HepG2 (cell line): ENCODE measurements around the gene PSMD12. TPM values are rescaled to one million over a fixed set of nuclear protein-coding genes. Genes with fewer than 3 reads are reported as not detected.

Source experiments
- BHLHE40 ChIP-seq: IDR thresholded peaks from 2 replicates; pipeline ENCODE4 v1.6.1; 2011; ENCODE audit warnings: low read length, improper control_type of control experiment
- HIVEP1 ChIP-seq: sonication (generic); formaldehyde crosslinking; IDR thresholded peaks from 2 replicates; pipeline ENCODE4 v1.4.0; 2020; ENCODE audit warnings: mild to moderate bottlenecking, missing genetic modification reagents
- KDM3A ChIP-seq: IDR thresholded peaks from 2 replicates; pipeline ENCODE4 v1.6.1; 2018; ENCODE audit warnings: low read depth, missing compliant biosample characterization
- NFYB ChIP-seq: sonication (generic); formaldehyde crosslinking; IDR thresholded peaks from 2 replicates; pipeline ENCODE4 v1.4.0; 2020; ENCODE audit warnings: missing genetic modification reagents
- NRL ChIP-seq: sonication (generic); formaldehyde crosslinking; IDR thresholded peaks from 2 replicates; pipeline ENCODE4 v1.5.0; 2020; ENCODE audit warnings: missing genetic modification reagents, mild to moderate bottlenecking, moderate library complexity, borderline replicate concordance
- PHF8 ChIP-seq: sonication (generic); formaldehyde crosslinking; IDR thresholded peaks from 2 replicates; pipeline ENCODE4 v1.5.0; 2020; ENCODE audit warnings: missing genetic modification reagents
- POGZ ChIP-seq: sonication (generic); formaldehyde crosslinking; IDR thresholded peaks from 2 replicates; pipeline ENCODE4 v1.4.0; 2020; ENCODE audit warnings: mild to moderate bottlenecking, missing genetic modification reagents
- SIX4 ChIP-seq: sonication (generic); formaldehyde crosslinking; IDR thresholded peaks from 2 replicates; pipeline ENCODE4 v1.4.0; 2020; ENCODE audit warnings: missing genetic modification reagents
- ZKSCAN5 ChIP-seq: sonication (generic); formaldehyde crosslinking; IDR thresholded peaks from 2 replicates; pipeline ENCODE4 v1.5.1; 2020; ENCODE audit warnings: mild to moderate bottlenecking, missing genetic modification reagents
- ZMYM3 ChIP-seq: sonication (generic); formaldehyde crosslinking; IDR thresholded peaks from 2 replicates; pipeline ENCODE4 v1.5.1; 2020; ENCODE audit warnings: mild to moderate bottlenecking, missing genetic modification reagents
- ZNF124 ChIP-seq: sonication (generic); formaldehyde crosslinking; IDR thresholded peaks from 2 replicates; pipeline ENCODE4 v1.4.0; 2020; ENCODE audit warnings: missing genetic modification reagents
- ZNF136 ChIP-seq: sonication (generic); formaldehyde crosslinking; IDR thresholded peaks from 2 replicates; pipeline ENCODE4 v1.8.1; 2022; ENCODE audit warnings: low read depth, mild to moderate bottlenecking, moderate library complexity, missing genetic modification reagents
- ZNF225 ChIP-seq: sonication (generic); formaldehyde crosslinking; IDR thresholded peaks from 2 replicates; pipeline ENCODE4 v1.4.0; 2020; ENCODE audit warnings: mild to moderate bottlenecking, missing genetic modification reagents
- ZNF331 ChIP-seq: sonication (generic); formaldehyde crosslinking; IDR thresholded peaks from 2 replicates; pipeline ENCODE4 v1.4.0; 2020; ENCODE audit warnings: missing genetic modification reagents
- ZNF547 ChIP-seq: sonication (generic); formaldehyde crosslinking; IDR thresholded peaks from 2 replicates; pipeline ENCODE4 v1.5.1; 2020; ENCODE audit warnings: mild to moderate bottlenecking, missing genetic modification reagents
- ZNF572 ChIP-seq: sonication (generic); formaldehyde crosslinking; IDR thresholded peaks from 2 replicates; pipeline ENCODE4 v1.5.1; 2020; ENCODE audit warnings: mild to moderate bottlenecking, missing genetic modification reagents
- ZNF619 ChIP-seq: sonication (generic); formaldehyde crosslinking; IDR thresholded peaks from 2 replicates; pipeline ENCODE4 v1.4.0; 2020; ENCODE audit warnings: mild to moderate bottlenecking, missing genetic modification reagents
- ZNF792 ChIP-seq: IDR thresholded peaks from 2 replicates; pipeline ENCODE4 v1.6.1; 2016
- polyA plus RNA-seq, 8 experiments: library from polyadenylated mRNA; depleted of rRNA in 3 of 8; stranded (reverse) in 7 of 8; unstranded in 1 of 8; fragments of >200 nt; fragmentation: Illumina TruSeq in 4 of 8; extraction: Trizol in 4 of 8; gene quantifications; 2 replicates each; pipeline versions ENCODE4 v1.2.1 to v1.2.3, GENCODE V29; 2011 to 2016; ENCODE audit warnings: low read depth in 4 of 8, missing spikeins in 1 of 8, mixed read lengths in 1 of 8; ENCODE audit not compliant: insufficient read depth in 1 of 8
- total RNA-seq, 5 experiments: library from RNA; depleted of rRNA; stranded (reverse); fragments of >200 nt; fragmentation: Illumina TruSeq; extraction: Trizol; gene quantifications; 2 replicates each; pipeline ENCODE4 v1.2.3, GENCODE V29; 2016; ENCODE audit warnings: low read depth in 1 of 5
- TF ChIP-seq, protein P1 (sequence below): sonication (generic); formaldehyde crosslinking; IDR thresholded peaks from 2 replicates; pipeline ENCODE4 v1.4.0; 2020; ENCODE audit warnings: mild to moderate bottlenecking, missing genetic modification reagents
- TF ChIP-seq, protein P2 (sequence below): IDR thresholded peaks from 2 replicates; pipeline ENCODE4 v1.6.1; 2016; ENCODE audit warnings: missing compliant biosample characterization, missing genetic modification reagents, borderline replicate concordance
- TF ChIP-seq, protein P3 (sequence below): sonication (generic); formaldehyde crosslinking; IDR thresholded peaks from 2 replicates; pipeline ENCODE4 v1.4.0; 2020; ENCODE audit warnings: mild to moderate bottlenecking, missing genetic modification reagents
- TF ChIP-seq, protein P4 (sequence below): sonication (generic); formaldehyde crosslinking; conservative IDR thresholded peaks from 2 replicates; pipeline ENCODE4 v1.4.0; 2020; ENCODE audit warnings: missing genetic modification reagents

Gene PSMD12
- total and polyA plus RNA-seq, 2 of the 13 experiments (the other 11 are each of a cell fraction or from before 2014, with no cell fraction given), result 27.4 to 71.7 TPM

DNA sequence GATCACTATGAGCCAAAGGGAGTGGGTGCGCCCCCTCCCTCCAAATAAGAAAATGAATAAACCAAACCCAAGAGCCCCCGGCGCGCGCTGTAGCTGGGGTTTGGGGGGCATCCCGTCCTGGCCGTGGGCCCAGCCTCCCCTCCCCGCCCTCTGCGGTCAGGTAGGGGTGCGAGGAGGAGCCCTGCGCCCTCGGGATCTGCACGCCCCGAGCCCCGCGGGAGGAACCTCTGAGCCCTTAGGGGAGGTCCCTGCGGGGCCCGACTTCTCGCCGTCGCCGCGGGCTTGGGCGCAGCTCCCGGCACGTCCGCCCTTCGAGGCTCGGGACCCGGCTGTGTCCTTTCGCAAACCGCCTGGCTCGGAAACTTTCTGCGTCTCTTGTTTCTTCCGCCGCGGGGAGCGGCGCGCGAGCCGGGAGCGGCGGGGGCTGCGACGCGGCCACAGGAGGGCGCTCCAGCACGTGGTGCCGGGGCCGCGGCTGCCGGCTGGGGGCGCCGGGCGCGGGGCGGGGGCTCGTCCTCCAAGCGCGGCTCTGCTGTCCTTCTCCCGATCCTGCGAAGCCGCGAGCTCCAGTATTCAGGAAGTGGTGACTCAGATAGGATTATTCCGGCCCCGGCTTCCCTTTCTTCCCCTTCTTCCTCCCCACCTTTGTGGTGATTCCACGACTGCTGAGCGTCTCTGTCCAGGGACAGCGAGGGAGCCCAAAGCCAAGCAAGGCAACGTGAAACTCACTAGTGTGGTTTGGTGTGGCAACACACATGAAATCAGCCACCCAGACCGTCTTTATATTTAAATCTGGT, 12.3 kb upstream of the PSMD12 start (continued):
- TF ChIP-seq ZNF136 (CRISPR knock-in tag) (no peak), ZMYM3 (CRISPR knock-in tag) (no peak), ZNF225 (CRISPR knock-in tag) (0 out of 2 replicates have a peak, but pooled peaks have one; percentile 35), ZNF619 (CRISPR knock-in tag) (no peak), ZNF792 (peak; percentile 46; the same call in 1 of the 2 replicates), NRL (CRISPR knock-in tag) (peak; percentile 85; the same call in 1 of the 2 replicates), ZNF331 (CRISPR knock-in tag) (peak; percentile 70; the same call in 1 of the 2 replicates), HIVEP1 (CRISPR knock-in tag) (peak; percentile 72; the same call in 1 of the 2 replicates), ZNF572 (CRISPR knock-in tag) (0 out of 2 replicates have a peak, but pooled peaks have one; percentile 41), SIX4 (CRISPR knock-in tag) (no peak), ZNF124 (CRISPR knock-in tag) (peak; percentile 74; the same call in 1 of the 2 replicates), ZKSCAN5 (CRISPR knock-in tag) (no peak), BHLHE40 (peak; percentile 74), NFYB (CRISPR knock-in tag) (no peak), PHF8 (CRISPR knock-in tag) (peak; percentile 61; the same call in 1 of the 2 replicates), KDM3A (CRISPR knock-in tag) (peak; percentile 30; the same call in 1 of the 2 replicates), POGZ (CRISPR knock-in tag) (peak; percentile 61; the same call in 1 of the 2 replicates), ZNF547 (CRISPR knock-in tag) (peak; percentile 24; the same call in 1 of the 2 replicates)
- TF ChIP-seq, protein P1, sequence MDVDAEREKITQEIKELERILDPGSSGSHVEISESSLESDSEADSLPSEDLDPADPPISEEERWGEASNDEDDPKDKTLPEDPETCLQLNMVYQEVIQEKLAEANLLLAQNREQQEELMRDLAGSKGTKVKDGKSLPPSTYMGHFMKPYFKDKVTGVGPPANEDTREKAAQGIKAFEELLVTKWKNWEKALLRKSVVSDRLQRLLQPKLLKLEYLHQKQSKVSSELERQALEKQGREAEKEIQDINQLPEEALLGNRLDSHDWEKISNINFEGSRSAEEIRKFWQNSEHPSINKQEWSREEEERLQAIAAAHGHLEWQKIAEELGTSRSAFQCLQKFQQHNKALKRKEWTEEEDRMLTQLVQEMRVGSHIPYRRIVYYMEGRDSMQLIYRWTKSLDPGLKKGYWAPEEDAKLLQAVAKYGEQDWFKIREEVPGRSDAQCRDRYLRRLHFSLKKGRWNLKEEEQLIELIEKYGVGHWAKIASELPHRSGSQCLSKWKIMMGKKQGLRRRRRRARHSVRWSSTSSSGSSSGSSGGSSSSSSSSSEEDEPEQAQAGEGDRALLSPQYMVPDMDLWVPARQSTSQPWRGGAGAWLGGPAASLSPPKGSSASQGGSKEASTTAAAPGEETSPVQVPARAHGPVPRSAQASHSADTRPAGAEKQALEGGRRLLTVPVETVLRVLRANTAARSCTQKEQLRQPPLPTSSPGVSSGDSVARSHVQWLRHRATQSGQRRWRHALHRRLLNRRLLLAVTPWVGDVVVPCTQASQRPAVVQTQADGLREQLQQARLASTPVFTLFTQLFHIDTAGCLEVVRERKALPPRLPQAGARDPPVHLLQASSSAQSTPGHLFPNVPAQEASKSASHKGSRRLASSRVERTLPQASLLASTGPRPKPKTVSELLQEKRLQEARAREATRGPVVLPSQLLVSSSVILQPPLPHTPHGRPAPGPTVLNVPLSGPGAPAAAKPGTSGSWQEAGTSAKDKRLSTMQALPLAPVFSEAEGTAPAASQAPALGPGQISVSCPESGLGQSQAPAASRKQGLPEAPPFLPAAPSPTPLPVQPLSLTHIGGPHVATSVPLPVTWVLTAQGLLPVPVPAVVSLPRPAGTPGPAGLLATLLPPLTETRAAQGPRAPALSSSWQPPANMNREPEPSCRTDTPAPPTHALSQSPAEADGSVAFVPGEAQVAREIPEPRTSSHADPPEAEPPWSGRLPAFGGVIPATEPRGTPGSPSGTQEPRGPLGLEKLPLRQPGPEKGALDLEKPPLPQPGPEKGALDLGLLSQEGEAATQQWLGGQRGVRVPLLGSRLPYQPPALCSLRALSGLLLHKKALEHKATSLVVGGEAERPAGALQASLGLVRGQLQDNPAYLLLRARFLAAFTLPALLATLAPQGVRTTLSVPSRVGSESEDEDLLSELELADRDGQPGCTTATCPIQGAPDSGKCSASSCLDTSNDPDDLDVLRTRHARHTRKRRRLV, result no peak
- TF ChIP-seq, protein P2, sequence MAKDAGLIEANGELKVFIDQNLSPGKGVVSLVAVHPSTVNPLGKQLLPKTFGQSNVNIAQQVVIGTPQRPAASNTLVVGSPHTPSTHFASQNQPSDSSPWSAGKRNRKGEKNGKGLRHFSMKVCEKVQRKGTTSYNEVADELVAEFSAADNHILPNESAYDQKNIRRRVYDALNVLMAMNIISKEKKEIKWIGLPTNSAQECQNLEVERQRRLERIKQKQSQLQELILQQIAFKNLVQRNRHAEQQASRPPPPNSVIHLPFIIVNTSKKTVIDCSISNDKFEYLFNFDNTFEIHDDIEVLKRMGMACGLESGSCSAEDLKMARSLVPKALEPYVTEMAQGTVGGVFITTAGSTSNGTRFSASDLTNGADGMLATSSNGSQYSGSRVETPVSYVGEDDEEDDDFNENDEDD (CRISPR knock-in tag), result peak; percentile 80; the same call in 1 of the 2 replicates
- TF ChIP-seq, protein P3, sequence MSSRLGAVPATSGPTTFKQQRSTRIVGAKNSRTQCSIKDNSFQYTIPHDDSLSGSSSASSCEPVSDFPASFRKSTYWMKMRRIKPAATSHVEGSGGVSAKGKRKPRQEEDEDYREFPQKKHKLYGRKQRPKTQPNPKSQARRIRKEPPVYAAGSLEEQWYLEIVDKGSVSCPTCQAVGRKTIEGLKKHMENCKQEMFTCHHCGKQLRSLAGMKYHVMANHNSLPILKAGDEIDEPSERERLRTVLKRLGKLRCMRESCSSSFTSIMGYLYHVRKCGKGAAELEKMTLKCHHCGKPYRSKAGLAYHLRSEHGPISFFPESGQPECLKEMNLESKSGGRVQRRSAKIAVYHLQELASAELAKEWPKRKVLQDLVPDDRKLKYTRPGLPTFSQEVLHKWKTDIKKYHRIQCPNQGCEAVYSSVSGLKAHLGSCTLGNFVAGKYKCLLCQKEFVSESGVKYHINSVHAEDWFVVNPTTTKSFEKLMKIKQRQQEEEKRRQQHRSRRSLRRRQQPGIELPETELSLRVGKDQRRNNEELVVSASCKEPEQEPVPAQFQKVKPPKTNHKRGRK (CRISPR knock-in tag), result no peak
- TF ChIP-seq, protein P4, sequence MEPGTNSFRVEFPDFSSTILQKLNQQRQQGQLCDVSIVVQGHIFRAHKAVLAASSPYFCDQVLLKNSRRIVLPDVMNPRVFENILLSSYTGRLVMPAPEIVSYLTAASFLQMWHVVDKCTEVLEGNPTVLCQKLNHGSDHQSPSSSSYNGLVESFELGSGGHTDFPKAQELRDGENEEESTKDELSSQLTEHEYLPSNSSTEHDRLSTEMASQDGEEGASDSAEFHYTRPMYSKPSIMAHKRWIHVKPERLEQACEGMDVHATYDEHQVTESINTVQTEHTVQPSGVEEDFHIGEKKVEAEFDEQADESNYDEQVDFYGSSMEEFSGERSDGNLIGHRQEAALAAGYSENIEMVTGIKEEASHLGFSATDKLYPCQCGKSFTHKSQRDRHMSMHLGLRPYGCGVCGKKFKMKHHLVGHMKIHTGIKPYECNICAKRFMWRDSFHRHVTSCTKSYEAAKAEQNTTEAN (CRISPR knock-in tag), result no peak; the same call in 1 of the 2 replicates
